AG09319 (cell line): ENCODE data around the gene PPP6R3.
"Not testable (repeated sequence)": the region's sequence is repeated elsewhere in the genome, so short reads cannot be mapped to it uniquely, and the experiment has no call there.

Experiments used
- DNase-seq: peaks from one replicate; pipeline ENCODE4 v3.0.0-alpha.2; 2010; ENCODE audit warnings: low read depth; ENCODE audit errors: extremely low read depth
- CTCF ChIP-seq: IDR thresholded peaks from 2 replicates; pipeline ENCODE4 v1.5.1; 2011; ENCODE audit warnings: low read depth, mild to moderate bottlenecking, inconsistent platforms, low read length, moderate library complexity

Gene PPP6R3

GRCh38 chr11:68632375-68632774 lies 171.8 kb downstream of the PPP6R3 start:
- DNase-seq: not testable (repeated sequence)

DNA sequence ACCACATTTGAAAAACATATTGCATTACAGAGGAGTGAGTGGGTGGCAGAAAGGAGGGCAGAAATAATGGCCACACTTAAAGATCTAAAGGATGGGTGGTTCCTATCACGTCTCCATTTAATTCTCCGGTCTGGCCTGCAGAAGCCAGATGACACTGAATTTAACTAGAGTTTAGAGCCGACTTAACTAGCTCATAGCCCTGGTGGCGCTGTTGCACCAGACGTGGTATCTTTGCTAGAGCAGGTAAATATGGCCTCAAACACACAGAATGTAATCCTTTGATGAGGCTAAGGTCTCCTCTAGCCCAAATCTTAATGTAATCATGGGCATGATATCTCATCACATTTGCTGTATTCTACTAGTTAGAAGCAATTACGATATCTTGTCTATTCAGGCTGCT lies 172.2 kb downstream of the PPP6R3 start:
- peak; percentile 43 for TF ChIP-seq CTCF
- peak; percentile 4 for DNase-seq

- not testable (repeated sequence) for DNase-seq
Observed at GRCh38 chr11:68634606-68635005, 174.1 kb downstream of the PPP6R3 start.

- not testable (repeated sequence) for DNase-seq
Observed at GRCh38 chr11:68635172-68635571, 174.6 kb downstream of the PPP6R3 start.

DNA sequence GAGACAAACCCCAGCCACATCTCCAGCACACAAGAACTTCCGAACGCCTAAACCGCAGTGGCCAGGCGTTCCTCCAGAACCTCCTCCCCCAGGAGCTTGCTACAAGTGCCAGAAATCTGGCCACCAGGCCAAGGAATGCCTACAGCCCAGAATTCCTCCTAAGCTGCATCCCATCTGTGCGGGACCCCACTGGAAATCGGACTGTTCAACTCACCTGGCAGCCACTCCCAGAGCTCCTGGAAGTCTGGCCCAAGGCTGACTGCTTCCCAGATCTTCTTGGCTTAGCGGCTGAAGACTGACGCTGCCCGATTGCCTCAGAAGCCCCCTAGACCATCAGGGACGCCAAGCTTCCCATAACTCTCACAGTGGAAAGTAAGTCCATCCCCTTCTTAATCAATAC lies 175.3 kb downstream of the PPP6R3 start:
- DNase-seq: not testable (repeated sequence)

GRCh38 chr11:68639322-68639721 lies 178.8 kb downstream of the PPP6R3 start:
- DNase-seq: not testable (repeated sequence)

DNA sequence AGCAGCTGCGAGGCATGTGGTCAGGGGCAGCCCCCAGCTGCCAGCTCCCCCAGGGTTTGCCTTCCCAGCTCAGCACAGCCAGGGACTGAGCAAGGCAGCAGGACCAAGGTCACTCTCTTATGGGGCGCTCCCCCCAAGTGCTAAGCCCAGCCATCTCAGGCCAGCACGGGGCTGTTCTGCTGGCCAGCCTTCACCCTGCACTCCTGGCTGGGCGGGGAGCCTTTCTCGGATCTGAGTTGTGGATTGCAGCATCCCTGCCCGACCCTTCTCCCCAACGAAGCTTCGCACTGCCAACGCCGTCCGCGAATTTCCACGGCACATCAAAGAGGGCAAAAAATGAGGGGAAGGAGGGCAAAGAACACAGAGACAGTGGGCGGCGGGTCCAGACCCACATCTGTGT lies 181.3 kb downstream of the PPP6R3 start:
- no peak for TF ChIP-seq CTCF
- no peak for DNase-seq

GRCh38 chr11:68643585-68643984 lies 183.0 kb downstream of the PPP6R3 start:
- DNase-seq: no peak
- TF ChIP-seq CTCF: no peak

- no peak for DNase-seq
- no peak for TF ChIP-seq CTCF
Observed at GRCh38 chr11:68646832-68647231, 186.3 kb downstream of the PPP6R3 start.

DNA sequence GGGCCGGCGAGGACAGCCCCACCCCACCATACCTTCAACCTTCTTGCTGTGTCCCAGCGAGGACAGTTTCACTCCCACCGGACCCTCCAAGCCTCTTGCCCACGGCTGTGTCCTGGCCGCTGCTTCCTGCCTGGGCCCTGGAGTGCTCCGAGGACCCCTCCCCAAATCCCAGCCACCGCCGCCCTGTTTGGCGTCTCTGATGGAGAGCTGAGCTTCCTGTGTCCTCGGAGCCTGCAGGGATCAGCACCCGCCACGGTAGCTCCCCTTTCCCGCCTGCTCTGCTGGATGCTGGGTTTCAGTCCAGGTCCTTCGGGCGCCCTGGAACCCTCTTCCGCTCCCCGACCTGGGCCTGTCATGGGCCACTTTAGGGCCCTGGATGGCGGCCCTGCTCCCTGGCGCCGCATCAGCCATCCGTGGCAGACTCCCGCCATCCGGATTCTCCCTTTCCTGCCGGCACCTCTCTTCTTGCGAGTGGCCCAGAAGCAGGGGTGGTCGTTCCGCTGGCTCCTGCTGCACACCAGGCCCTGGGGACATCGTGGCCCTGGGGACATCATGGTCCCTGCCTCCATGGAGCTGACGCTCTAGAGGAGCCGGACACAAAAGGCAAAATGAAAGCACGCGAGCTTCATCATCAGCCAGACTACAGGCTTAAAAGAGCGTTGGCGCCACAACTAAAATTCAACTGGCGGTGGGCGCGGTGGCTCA lies 189.5 kb downstream of the PPP6R3 start:
- no peak for TF ChIP-seq CTCF
- no peak for DNase-seq
